ENCODE results near the gene SIK2.

Gene SIK2

DNA sequence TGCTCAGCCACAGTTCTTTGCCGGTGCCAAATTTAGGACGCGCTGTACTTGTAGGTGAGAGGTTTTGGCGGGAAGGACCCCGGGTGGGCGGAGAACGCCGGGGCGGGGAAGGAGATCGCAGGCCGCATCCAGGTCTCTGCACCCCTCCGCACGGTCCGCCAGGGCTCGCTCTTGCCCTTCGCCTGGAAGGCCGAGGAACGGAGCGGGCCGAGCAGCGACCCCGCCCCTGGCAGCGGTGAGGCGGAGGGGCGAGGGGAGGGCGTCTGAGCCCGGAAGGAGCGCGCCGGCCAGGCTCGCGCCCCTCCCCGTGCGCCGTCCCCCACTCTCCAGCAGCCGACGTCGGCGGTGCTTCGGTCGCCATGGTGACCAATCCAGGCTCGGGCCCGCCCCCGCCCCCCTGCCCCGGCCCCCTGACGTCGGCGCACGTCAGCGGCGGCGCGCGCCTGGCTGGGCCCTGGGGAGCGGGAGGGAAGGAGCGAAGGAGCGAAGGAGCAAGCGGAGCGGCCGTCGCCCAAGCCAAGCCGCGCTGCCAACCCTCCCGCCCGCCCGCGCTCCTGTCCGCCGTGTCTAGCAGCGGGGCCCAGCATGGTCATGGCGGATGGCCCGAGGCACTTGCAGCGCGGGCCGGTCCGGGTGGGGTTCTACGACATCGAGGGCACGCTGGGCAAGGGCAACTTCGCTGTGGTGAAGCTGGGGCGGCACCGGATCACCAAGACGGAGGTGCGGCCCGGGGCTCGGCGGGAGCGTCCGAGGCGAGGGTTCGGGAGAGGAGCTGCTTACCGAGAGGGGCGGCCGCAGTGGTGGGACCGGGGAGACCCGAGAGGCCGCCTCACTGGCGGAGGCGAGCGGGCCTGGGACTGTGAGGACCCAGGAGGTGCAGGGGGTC, at the start of gene SIK2:
Gene SIK2, plus strand, starts transcription at position 471 of the 886 bp plus-strand sequence. Its CDS starts 115 bp downstream, at position 586.
- DNase-seq (ENCODE audit: low read depth in 3 of 3, low spot score in 1 of 3), result peak; percentile 62 to 81 (median 69)

DNA sequence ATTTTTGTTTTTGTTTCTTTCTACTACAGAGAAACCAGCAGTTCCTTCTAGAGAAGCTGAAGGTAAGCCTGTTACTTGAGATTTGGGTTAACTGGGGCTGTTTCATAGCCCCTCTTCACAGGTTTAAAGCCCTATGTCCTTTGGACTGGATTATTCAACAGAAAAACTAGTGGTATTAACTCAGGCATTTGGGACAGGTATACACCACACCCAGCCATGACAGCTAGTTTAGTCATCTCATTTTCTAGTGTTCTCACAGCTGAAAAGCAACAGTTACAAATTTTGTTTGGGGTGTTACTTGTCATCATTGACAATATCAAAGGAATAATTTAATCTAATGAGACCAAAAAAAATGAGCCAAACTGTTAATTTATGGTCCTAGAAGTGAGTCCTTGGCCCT, 47.7 kb upstream of the SIK2 start:
- DNase-seq (ENCODE audit: low read depth in 3 of 3, low spot score in 1 of 3), result no peak

GRCh38 chr11:111555255-111555654, 47.0 kb upstream of the SIK2 start:
- DNase-seq (ENCODE audit: low read depth in 3 of 3, low spot score in 1 of 3), result no peak

DNA sequence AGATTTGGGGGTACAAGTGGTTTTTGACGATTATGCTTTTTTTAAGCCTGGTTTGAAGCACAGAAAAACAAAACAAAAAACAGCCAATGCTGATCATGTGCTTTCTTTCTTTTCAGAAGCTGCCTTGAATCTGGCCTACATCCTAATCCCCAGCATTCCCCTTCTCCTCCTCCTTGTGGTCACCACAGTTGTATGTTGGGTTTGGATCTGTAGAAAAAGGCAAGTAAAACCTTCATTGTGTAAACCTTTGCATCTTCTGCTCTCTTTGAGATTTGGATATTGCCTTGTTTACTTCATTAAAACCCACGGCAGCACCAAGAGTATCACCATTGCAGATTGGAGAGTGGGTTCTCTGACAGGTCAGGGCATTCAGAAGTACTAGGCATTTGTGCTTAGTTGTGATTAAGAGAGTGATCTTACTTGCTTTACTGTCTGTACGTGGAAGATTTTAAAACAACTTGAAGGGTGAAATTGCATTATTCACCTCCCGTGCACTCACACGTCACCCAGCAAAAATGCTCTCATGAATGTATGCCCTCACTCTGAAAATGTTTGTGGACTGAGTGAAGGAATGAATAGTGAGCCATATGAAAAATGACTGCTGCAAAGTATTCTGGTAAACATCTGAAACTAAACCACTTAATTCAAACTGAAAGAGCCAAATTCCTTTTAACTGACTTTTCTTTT, 44.7 kb upstream of the SIK2 start:
- no peak for DNase-seq (ENCODE audit: low read depth in 3 of 3, low spot score in 1 of 3)

GRCh38 chr11:111559800-111560464, 42.3 kb upstream of the SIK2 start:
- no peak for DNase-seq (ENCODE audit: low read depth in 3 of 3, low spot score in 1 of 3)

- no peak for DNase-seq (ENCODE audit: low read depth in 3 of 3, low spot score in 1 of 3)
Measured at GRCh38 chr11:111560800-111561199, 41.4 kb upstream of the SIK2 start.

DNA sequence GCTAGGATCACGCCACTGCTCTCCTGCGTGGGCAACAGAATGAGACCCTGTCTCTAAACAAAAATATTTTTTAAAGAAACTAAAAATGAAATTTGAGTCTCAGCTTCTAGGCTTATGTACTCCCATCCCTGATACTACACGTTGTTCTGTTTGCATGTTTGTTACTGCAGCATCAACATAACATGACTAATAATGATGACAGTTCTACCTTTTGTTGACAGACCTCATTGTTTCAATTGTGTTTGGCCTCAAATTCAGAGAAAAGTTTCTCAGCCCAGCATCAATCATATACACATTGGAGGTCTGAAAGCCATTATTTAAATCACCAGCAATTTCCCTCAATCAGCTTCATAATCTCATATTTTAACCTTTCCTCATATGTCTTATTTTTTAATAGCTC, 40.9 kb upstream of the SIK2 start:
- DNase-seq (ENCODE audit: low read depth in 3 of 3, low spot score in 1 of 3), result no peak

DNA sequence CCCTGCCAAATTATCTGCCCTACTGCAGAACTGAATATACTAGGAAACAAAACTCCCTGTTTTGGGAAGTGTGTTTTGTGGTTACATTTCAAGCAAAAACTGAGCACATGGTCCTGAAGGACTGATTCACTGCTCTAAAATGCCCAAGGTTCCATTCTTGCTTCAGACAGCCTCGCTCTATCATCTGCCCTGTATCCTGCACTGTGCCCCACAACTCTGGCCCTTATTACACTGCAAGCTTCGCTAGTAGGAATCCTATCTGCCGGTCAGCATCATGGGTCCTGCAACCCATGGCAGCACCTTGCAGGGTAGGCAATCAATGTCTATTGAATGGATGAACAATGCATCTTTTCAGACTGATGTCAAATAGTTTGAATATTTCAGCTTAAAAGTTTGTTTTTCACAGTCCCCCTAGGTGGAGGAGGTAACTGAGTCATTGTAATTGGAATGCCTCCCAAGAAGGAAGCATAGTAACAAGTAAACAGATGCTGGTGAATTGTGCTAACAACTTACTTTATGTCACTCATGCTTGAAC, 40.4 kb upstream of the SIK2 start:
- no peak for DNase-seq (ENCODE audit: low read depth in 3 of 3, low spot score in 1 of 3)

DNA sequence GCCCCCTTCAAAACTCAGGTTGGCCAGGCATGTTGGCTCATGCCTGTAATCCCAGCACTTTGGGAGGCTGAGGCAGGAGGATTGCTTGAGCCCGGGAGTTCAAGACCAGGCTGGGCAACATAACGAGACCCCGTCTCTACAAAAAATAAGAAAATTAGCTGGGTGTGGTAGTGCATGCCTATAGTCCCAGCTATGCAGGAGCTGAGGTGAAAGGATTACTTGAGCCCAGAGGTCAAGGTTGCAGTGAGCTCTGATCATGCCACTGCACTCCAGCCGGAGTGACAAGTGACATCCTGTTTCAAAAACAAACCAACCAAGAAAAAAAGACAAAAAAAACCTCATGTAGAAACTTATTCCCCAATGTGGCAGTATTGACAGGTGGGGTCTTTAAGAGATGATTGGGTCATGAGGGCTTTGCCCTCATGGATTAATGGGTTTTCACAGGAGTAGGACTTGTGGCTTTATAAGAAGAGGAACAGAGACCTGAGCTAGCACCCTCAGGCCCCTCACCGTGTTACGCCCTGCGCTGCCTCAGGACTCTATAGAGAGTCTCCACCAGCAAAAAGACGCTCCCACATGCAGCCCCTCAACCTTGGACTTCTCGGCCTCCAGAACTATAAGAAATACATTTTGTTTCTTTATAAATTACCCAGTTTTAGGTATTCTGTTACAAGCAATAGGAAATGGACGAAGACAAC, 39.4 kb upstream of the SIK2 start:
- DNase-seq (ENCODE audit: low read depth in 3 of 3, low spot score in 1 of 3), result no peak

DNA sequence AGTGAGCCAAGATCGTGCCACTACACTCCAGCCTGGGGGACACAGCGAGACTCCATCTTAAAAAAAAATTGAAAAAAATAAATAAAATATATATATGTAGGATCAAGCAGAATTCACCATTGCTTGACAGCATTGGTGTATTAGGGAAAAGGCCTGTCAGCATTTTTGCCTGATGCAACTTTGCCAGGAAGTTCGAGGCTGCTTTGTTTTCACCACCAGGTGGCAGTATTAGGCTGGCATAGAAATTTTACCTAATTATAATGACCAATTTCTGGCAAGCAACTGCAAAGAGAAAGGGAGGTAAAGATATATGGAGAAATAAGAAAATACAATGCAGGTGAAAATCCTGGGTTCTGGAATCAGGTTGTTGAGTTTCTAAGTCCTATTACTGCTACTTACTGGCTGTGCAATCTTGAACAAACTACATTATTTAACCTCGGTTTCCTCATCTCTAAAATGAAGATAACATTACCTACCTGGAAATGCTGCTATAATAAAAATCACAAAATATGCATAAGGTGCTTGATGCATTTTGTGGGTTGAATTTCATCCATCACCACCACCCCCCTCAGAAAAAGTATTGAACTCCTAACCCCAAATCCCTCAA, 37.0 kb upstream of the SIK2 start:
- DNase-seq (ENCODE audit: low read depth in 3 of 3, low spot score in 1 of 3), result peak in 2 of 3 donors; percentile 32 to 33

- DNase-seq (ENCODE audit: low read depth in 3 of 3, low spot score in 1 of 3), result no peak
Measured at GRCh38 chr11:111566324-111566723, 35.9 kb upstream of the SIK2 start.

DNA sequence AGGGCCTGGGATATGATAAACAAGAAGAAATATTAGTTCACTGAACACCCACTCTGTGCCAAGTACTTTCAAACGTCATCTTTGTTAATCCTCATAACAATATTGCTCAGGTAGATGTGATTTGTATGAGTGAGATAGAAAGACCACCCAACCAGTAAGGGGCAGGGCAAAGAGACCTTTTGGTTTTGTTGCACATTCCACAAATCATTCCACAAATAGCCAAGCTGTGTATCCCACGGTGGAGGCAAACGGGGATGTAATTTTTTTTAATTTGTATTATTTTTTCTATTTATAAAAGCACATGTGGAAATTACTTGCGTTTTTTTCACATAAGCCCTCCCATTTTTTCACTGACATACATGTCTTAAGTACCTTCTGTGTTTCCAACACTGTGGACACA, 32.8 kb upstream of the SIK2 start:
- no peak for DNase-seq (ENCODE audit: low read depth in 3 of 3, low spot score in 1 of 3)

DNA sequence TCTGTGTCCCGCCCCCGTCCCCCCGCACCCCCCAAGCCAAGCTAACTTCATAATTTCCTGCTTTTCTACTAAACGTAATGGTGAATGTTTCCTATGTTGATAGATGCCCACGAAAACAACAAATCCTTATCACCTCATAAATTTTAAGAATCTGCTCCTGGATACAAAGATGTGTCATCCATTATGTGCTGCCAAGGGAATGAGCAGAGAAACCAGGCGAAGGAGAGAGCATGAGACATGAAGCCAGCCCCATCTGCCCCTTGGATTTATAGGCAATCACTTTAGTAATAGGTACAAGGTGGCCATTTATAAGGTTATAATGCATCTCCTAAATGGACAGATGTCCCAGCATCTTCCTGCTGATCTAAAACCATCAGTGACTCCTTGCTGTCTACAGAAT, 31.5 kb upstream of the SIK2 start:
- DNase-seq (ENCODE audit: low read depth in 3 of 3, low spot score in 1 of 3), result no peak

- DNase-seq (ENCODE audit: low read depth in 3 of 3, low spot score in 1 of 3), result no peak
Measured at GRCh38 chr11:111571829-111572501, 30.3 kb upstream of the SIK2 start.

GRCh38 chr11:111572581-111572980, 29.7 kb upstream of the SIK2 start:
- no peak for DNase-seq (ENCODE audit: low read depth in 3 of 3, low spot score in 1 of 3)

DNA sequence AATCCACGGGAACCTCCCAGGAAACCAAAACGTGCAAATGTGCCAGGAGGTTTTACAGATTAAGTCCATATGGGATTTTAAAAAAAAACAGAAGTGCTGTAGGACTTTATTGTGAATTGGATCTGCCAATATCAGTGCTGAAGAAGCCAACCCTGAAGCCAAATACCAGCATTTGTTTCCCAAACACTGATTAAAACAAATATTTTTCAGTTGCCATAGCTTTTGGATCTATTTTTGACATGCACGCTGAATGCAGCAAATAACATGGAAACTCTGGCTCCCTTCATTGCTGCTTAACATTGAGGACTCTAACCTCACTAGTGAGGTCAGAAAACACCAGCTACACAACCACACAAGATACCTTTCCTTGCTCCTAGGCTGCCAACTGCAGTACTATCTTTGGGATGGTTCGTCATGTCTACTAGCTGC, 28.4 kb upstream of the SIK2 start:
- no peak for DNase-seq (ENCODE audit: low read depth in 3 of 3, low spot score in 1 of 3)

DNA sequence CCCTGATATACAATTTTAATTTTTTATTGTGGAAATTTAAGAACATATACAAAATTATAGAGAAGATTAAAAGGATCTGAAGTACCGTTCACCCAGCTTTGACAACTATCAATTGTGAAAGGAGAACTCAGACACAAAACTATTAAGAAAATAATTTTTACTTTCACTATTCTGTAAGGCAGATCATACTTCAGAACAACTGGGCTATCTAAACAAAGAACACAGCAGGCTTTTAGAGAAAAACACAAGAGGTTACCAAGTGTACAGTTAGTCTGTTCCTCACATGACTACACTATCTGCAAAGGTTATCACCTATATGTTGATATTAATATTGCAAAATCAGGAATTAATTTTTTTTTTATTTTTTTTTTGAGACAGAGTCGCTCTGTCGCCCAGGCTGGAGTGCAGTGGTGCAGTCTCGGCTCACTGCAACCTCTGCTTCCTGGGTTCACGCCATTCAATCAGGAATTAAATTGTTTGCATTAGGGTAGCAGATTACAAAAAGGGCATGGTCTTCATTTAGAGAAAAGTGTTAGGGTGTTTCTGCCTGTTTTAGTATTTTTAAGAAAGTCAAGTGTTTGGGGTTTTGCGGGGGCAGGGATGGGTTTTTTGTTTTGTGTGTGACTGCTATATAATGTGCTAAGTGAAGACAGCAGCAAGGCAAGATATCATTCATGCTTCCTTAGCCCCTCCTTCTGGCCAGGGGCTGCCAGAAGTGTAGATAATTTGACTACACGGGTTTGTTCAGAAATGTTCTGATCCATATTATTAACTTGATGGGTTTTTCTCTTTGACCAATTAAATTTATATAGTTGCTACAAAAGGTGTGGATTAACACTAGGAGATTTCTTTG, 27.6 kb upstream of the SIK2 start:
- DNase-seq (ENCODE audit: low read depth in 3 of 3, low spot score in 1 of 3), result no peak

- no peak for DNase-seq (ENCODE audit: low read depth in 3 of 3, low spot score in 1 of 3)
Measured at GRCh38 chr11:111575740-111576139, 26.5 kb upstream of the SIK2 start.

DNA sequence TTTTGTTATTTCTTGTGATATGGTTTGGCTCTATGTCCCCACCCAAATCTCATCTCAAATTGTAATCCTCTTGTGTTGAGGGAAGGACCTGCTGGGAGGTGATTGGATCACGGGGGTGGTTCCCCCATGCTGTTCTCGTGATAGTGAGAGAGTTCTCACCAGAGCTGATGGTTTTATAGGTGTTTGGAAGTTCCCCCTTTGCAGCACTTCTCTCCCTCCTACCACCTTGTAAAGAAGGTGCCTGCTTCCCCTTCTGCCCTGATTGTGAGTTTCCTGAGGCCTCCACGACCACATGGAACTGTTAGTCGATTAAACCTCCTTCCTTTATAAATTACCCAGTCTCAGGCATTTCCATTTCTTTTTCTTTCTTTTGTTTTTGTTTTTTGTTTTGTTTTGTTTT, 24.4 kb upstream of the SIK2 start:
- no peak for DNase-seq (ENCODE audit: low read depth in 3 of 3, low spot score in 1 of 3)

Measured in stimulated activated CD4-positive, alpha-beta T cell treated with anti-CD3 and anti-CD28 coated beads, TNF-alpha, amount 100 ng/mL, for 1 hour (primary cell).